Keratinocyte (primary cell): ENCODE data around the gene WNT16. TPM values are rescaled to one million over a fixed set of nuclear protein-coding genes. Genes with fewer than 3 reads are reported as not detected.

Source experiments
- DNase-seq: peaks from one replicate; pipeline ENCODE4 v3.0.0-alpha.2; 2011; ENCODE audit warnings: low read depth, missing footprints, low spot score
- FAIRE-seq: peaks from 2 replicates; lab custom pipeline; 2011; peaks lifted over from hg19 to GRCh38; lab: Jason Lieb, UNC
- H2AFZ ChIP-seq: 2 replicates; pipeline ENCODE4 v1.6.0; 2012; ENCODE audit warnings: low read length, control low read depth, inconsistent platforms; ENCODE audit not compliant: control insufficient read depth
- H3K27ac ChIP-seq: 2 replicates; pipeline ENCODE4 v1.5.1; 2011; ENCODE audit warnings: low read length; ENCODE audit not compliant: control insufficient read depth, insufficient read depth
- H3K27me3 ChIP-seq: 3 replicates; pipeline ENCODE4 v1.6.0; 2011; ENCODE audit warnings: low read length; ENCODE audit not compliant: control insufficient read depth, insufficient read depth; ENCODE audit errors: extremely low read depth
- H3K36me3 ChIP-seq, 2 experiments: 2 replicates in 1 of 2; 3 replicates in 1 of 2; pipeline ENCODE4 v1.5.1; 2011; ENCODE audit warnings: low read length in 2 of 2, mild to moderate bottlenecking in 1 of 2; ENCODE audit not compliant: control insufficient read depth in 2 of 2, insufficient read depth in 2 of 2; ENCODE audit errors: extremely low read depth in 1 of 2
- H3K4me1 ChIP-seq: 3 replicates; pipeline ENCODE4 v1.5.1; 2011; ENCODE audit warnings: low read length; ENCODE audit not compliant: control insufficient read depth, insufficient read depth; ENCODE audit errors: extremely low read depth
- H3K4me2 ChIP-seq: 3 replicates; pipeline ENCODE4 v1.6.0; 2011; ENCODE audit warnings: low read depth, low read length; ENCODE audit not compliant: control insufficient read depth, insufficient read depth; ENCODE audit errors: extremely low read depth
- H3K4me3 ChIP-seq, 3 experiments: fragments of 200-600 bp in 1 of 3; sonication (generic) in 1 of 3; 2 replicates in 2 of 3; 3 replicates in 1 of 3; pipeline ENCODE4 v1.5.1; 2011 to 2016; ENCODE audit warnings: low read length in 3 of 3, mild to moderate bottlenecking in 3 of 3, control low read depth in 2 of 3, inconsistent platforms in 1 of 3, low read depth in 1 of 3, mixed read lengths in 1 of 3, mixed run types in 1 of 3, moderate library complexity in 1 of 3; ENCODE audit not compliant: control insufficient read depth in 2 of 3, insufficient read depth in 2 of 3; ENCODE audit errors: extremely low read depth in 1 of 3
- H3K79me2 ChIP-seq: 2 replicates; pipeline ENCODE4 v1.6.0; 2012; ENCODE audit warnings: low read length; ENCODE audit not compliant: control insufficient read depth, insufficient read depth
- H3K9ac ChIP-seq: 3 replicates; pipeline ENCODE4 v1.6.0; 2011; ENCODE audit warnings: low read length; ENCODE audit not compliant: control insufficient read depth, insufficient read depth; ENCODE audit errors: extremely low read depth
- H3K9me1 ChIP-seq: 3 replicates; pipeline ENCODE4 v1.6.0; 2011; ENCODE audit warnings: low read length; ENCODE audit not compliant: control insufficient read depth, insufficient read depth; ENCODE audit errors: extremely low read depth
- H3K9me3 ChIP-seq: 2 replicates; pipeline ENCODE4 v1.5.1; 2012; ENCODE audit warnings: low read depth, low read length; ENCODE audit not compliant: control insufficient read depth
- H4K20me1 ChIP-seq: 3 replicates; pipeline ENCODE4 v1.6.0; 2011; ENCODE audit warnings: low read length; ENCODE audit not compliant: control insufficient read depth, insufficient read depth; ENCODE audit errors: extremely low read depth
- EZH2 ChIP-seq: IDR thresholded peaks from one replicate; pipeline ENCODE4 v1.6.1; 2012; ENCODE audit warnings: inconsistent platforms, mild to moderate bottlenecking, low read length, moderate library complexity
- dilution Hi-C: fragments of 300-500 bp; cut with MboI; formaldehyde crosslinking; loops from one replicate; pipeline ENCODE4 v1.7.0; 2020; ENCODE audit warnings: low sequenced_read_pairs; ENCODE audit not compliant: extremely low pct_ligation_motif_present
- polyA plus RNA-seq, 5 experiments: library from polyadenylated mRNA; depleted of rRNA in 3 of 5; stranded (reverse) in 3 of 5; stranded (forward) in 1 of 5; unstranded in 1 of 5; fragments of >200 nt; gene quantifications; 1 replicate in 1 of 5; 2 replicates in 3 of 5; 3 replicates in 1 of 5; pipeline versions ENCODE4 v1.2.1 to v1.2.3, GENCODE V29; 2011 to 2012; ENCODE audit warnings: missing spikeins in 2 of 5, low read depth in 1 of 5, low replicate concordance in 1 of 5
- TF ChIP-seq, protein P1 (sequence below), 3 experiments: IDR thresholded peaks in 1 of 3; conservative IDR thresholded peaks in 1 of 3; optimal IDR thresholded peaks in 1 of 3; 2 replicates in 2 of 3; 3 replicates in 1 of 3; pipeline versions ENCODE3 to v1.5.1; 2011; ENCODE audit warnings: low read length in 3 of 3, mild to moderate bottlenecking in 3 of 3, moderate library complexity in 2 of 3, control low read depth in 1 of 3, inconsistent platforms in 1 of 3; ENCODE audit not compliant: insufficient read depth in 2 of 3; ENCODE audit errors: extremely low read depth in 1 of 3

The WNT16 gene
- polyA plus RNA-seq, 1 donor (not counting 4 experiments of a cell fraction or from before 2014, with no cell fraction given): not detected

DNA sequence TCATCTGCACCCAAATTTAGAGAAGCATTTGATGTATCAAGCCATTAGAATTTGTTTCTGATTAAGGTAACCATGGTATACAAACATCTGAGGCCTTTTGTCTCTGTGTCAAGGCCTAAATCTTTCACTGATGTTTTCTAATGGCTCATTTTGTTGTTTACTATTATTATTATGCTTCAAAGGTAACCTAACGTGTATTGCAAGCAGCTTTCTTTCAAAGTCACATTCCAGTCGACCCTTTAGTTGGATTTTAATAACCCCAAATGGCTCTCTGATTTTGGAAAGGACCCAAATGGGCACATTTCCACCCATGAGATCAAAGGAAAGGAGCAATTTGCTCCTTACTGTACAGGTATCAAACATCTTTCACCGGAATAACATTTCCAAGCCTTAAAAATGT, 46.7 kb upstream of the WNT16 start:
- Histone ChIP-seq H3K27me3 (no peaks in the 10 kb centered on the region), H2AFZ (no peak overlapping the region), H3K9me1 (no peaks in the 10 kb centered on the region), H3K27ac (no peak overlapping the region), H3K4me1 (peaks cover 6% of the 10 kb centered on the region), H3K9me3 (no peaks in the 10 kb centered on the region), H4K20me1 (no peaks in the 10 kb centered on the region), H3K4me2 (no peak overlapping the region), H3K36me3 (no peaks in the 10 kb centered on the region), H3K4me3 (no peak overlapping the region), H3K79me2 (no peaks in the 10 kb centered on the region), H3K9ac (no peak overlapping the region)
- dilution Hi-C loops: no loop called here
- TF ChIP-seq, protein P1, sequence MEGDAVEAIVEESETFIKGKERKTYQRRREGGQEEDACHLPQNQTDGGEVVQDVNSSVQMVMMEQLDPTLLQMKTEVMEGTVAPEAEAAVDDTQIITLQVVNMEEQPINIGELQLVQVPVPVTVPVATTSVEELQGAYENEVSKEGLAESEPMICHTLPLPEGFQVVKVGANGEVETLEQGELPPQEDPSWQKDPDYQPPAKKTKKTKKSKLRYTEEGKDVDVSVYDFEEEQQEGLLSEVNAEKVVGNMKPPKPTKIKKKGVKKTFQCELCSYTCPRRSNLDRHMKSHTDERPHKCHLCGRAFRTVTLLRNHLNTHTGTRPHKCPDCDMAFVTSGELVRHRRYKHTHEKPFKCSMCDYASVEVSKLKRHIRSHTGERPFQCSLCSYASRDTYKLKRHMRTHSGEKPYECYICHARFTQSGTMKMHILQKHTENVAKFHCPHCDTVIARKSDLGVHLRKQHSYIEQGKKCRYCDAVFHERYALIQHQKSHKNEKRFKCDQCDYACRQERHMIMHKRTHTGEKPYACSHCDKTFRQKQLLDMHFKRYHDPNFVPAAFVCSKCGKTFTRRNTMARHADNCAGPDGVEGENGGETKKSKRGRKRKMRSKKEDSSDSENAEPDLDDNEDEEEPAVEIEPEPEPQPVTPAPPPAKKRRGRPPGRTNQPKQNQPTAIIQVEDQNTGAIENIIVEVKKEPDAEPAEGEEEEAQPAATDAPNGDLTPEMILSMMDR (optimal IDR thresholded peaks at IDR 0.05 in 1 of 3, IDR thresholded peaks at IDR 0.05 in 1 of 3, conservative IDR thresholded peaks at IDR 0.05 in 1 of 3; ENCODE audit: extremely low read depth in 1 of 3, insufficient read depth in 2 of 3, low read length in 3 of 3): no peak
- TF ChIP-seq EZH2: no peak
- DNase-seq (no peak), FAIRE-seq (no peak)

DNA sequence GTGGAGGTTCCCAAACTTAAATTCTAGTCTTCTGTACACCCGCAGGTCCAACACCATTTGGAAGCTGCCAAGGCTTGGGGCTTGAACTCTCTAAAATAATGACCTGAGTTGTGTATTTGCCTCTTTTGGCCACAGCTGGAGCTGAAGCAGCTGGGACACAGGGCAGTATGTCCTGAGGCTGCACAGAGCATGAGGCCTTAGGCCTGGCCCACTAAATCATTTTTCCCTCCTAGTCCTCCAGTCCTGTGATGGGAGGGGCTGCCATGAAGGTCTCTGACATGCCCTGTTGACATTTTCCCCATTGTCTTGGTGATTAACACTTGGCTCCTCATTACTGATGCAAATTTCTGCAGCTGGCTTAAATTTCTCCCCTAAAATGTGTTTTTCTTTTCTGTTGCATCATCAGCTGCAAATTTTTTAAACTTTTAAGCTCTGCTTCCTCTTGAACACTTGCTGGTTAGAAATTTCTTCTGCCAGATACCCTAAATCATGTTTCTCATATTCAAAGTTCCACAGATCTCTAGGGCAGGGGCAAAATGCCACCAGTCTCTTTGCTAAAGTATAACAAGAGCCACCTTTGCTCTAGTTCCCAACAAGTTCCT, 43.6 kb upstream of the WNT16 start:
- Histone ChIP-seq H3K4me2 (no peak overlapping the region), H3K9ac (no peak overlapping the region), H3K4me3 (no peak overlapping the region), H3K79me2 (no peaks in the 10 kb centered on the region), H3K36me3 (no peaks in the 10 kb centered on the region), H3K4me1 (peaks cover 2% of the 10 kb centered on the region), H4K20me1 (no peaks in the 10 kb centered on the region), H3K27me3 (no peaks in the 10 kb centered on the region), H3K27ac (no peak overlapping the region), H3K9me3 (no peaks in the 10 kb centered on the region), H2AFZ (no peak overlapping the region), H3K9me1 (no peaks in the 10 kb centered on the region)
- no peak for TF ChIP-seq EZH2
- TF ChIP-seq, protein P1 (optimal IDR thresholded peaks at IDR 0.05 in 1 of 3, IDR thresholded peaks at IDR 0.05 in 1 of 3, conservative IDR thresholded peaks at IDR 0.05 in 1 of 3; ENCODE audit: extremely low read depth in 1 of 3, insufficient read depth in 2 of 3, low read length in 3 of 3): no peak
- FAIRE-seq (no peak), DNase-seq (no peak)
- dilution Hi-C loops: no loop called here
